ENCODE results near the gene COPG1.
A peak's percentile ranks its signal among the peaks of the same experiment; 100 is the strongest.

The COPG1 gene

DNA sequence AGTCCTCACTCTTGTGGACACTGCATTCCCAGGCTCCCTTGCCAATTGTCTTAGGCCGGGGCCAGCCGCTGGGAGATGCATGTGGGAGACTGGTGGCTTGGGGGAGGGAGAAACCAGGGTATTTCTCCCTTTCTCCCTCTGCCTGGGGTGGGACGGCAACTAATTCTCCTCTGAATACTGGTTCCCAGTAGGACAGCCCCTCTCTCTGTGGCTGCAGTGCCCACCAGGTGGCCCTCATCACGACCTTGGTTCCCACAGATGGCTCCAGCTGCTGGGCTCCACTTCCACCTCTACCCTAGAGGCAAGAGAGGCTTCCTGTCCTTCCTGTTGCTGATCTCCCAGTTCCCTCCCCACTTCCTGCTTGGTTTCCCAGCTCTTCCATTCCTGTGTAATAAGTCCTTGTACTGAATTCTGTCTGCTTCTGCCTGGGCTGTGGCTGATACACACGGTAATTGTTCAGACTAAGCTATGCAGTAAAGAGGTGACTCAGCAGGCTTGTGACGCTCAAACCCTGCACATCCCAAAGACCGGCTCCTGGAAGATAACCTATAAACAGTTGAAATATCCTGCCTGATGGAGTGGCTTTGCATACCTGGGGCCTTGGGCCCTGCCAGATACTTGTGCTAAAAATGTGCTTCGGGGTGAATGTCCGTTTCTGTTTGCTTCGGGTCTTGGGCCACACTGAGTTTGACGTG, 20.4 kb upstream of the COPG1 start:
- Histone ChIP-seq H3K4me1 (ENCODE audit: insufficient read depth, low read length) (peaks cover 5% of the 10 kb centered on the region; the same call in 1 of the 2 replicates), H2AFZ (ENCODE audit: low read depth, low read length) (no peak overlapping the region)

DNA sequence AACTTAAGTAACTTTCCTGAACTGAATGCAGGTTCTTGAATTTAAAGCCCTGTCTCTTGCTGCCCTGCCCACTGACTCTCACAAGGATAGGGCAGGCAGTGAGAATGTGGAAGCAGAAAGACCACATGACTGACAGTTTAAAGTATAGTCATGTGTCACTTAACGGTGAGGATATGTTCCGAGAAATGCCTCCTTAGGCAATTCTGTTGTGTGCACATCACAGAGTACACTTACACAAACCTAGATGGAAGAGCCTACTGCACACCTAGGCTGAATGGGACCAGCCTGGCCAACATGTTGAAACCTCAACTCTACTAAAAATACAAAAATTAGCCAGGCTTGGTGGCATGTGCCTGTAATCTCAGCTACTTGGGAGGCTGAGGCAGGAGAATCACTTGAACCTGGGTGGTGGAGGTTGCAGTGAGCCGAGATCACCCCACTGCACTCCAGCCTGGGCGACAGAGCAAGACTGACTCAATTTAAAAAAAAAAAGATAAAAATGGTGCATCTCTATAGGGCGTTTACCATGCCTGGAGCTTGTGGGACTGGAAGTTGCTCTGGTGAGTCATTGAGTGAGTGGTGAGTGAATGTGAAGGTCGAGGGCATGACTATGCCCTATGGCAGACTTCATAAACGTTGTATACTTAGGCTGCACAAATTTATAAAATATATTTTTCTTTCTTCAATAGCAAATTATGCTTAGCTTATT, 18.9 kb upstream of the COPG1 start:
- H3K36me3 ChIP-seq (ENCODE audit: insufficient read depth, low read length), result no peaks in the 10 kb centered on the region

More for the DNA sequence above, 20.4 kb upstream of the COPG1 start:
- DNase-seq, result no peak
- H3K4me2 ChIP-seq (ENCODE audit: insufficient read depth, low read length), result no peak overlapping the region
- H3K4me3 ChIP-seq (ENCODE audit: low read depth in 1 of 2, low read length in 2 of 2), result no peak overlapping the region
- H3K27ac ChIP-seq (ENCODE audit: low read length), result no peak overlapping the region
- no peaks in the 10 kb centered on the region for H3K36me3 ChIP-seq (ENCODE audit: insufficient read depth, low read length)
- H3K9me3 ChIP-seq (ENCODE audit: insufficient read depth, low read length, severe bottlenecking), result no peaks in the 10 kb centered on the region
- no peaks in the 10 kb centered on the region for H3K27me3 ChIP-seq (ENCODE audit: insufficient read depth, low read length, poor library complexity)
- peak; percentile 57 for ATAC-seq (ENCODE audit: insufficient read depth, low read depth)
- H3K79me2 ChIP-seq (ENCODE audit: insufficient read depth, low read length), result no peaks in the 10 kb centered on the region
- H4K20me1 ChIP-seq (ENCODE audit: insufficient read depth, low read length), result no peaks in the 10 kb centered on the region
- H3K9ac ChIP-seq (ENCODE audit: low read depth, low read length), result no peak overlapping the region
- TF ChIP-seq, protein P1, sequence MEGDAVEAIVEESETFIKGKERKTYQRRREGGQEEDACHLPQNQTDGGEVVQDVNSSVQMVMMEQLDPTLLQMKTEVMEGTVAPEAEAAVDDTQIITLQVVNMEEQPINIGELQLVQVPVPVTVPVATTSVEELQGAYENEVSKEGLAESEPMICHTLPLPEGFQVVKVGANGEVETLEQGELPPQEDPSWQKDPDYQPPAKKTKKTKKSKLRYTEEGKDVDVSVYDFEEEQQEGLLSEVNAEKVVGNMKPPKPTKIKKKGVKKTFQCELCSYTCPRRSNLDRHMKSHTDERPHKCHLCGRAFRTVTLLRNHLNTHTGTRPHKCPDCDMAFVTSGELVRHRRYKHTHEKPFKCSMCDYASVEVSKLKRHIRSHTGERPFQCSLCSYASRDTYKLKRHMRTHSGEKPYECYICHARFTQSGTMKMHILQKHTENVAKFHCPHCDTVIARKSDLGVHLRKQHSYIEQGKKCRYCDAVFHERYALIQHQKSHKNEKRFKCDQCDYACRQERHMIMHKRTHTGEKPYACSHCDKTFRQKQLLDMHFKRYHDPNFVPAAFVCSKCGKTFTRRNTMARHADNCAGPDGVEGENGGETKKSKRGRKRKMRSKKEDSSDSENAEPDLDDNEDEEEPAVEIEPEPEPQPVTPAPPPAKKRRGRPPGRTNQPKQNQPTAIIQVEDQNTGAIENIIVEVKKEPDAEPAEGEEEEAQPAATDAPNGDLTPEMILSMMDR (IDR thresholded peaks at IDR 0.05; ENCODE audit: borderline replicate concordance, extremely low read depth, low read length, poor library complexity, severe bottlenecking), result peak; percentile 19
- TF ChIP-seq EZH2 (IDR thresholded peaks at IDR 0.05; ENCODE audit: borderline replicate concordance, low read depth, low read length, severe bottlenecking), result no peak

GRCh38 chr3:129231331-129232119, 17.9 kb upstream of the COPG1 start:
- Histone ChIP-seq H4K20me1 (ENCODE audit: insufficient read depth, low read length) (no peaks in the 10 kb centered on the region), H3K4me3 (ENCODE audit: low read depth in 1 of 2, low read length in 2 of 2) (no peak overlapping the region), H3K27ac (ENCODE audit: low read length) (no peak overlapping the region), H2AFZ (ENCODE audit: low read depth, low read length) (no peak overlapping the region), H3K4me1 (ENCODE audit: insufficient read depth, low read length) (no peaks in the 10 kb centered on the region), H3K9ac (ENCODE audit: low read depth, low read length) (no peak overlapping the region), H3K4me2 (ENCODE audit: insufficient read depth, low read length) (no peak overlapping the region), H3K9me3 (ENCODE audit: insufficient read depth, low read length, severe bottlenecking) (no peaks in the 10 kb centered on the region), H3K27me3 (ENCODE audit: insufficient read depth, low read length, poor library complexity) (no peaks in the 10 kb centered on the region), H3K79me2 (ENCODE audit: insufficient read depth, low read length) (no peaks in the 10 kb centered on the region), H3K36me3 (ENCODE audit: insufficient read depth, low read length) (no peaks in the 10 kb centered on the region)
- ATAC-seq (ENCODE audit: insufficient read depth, low read depth), result no peak
- DNase-seq, result no peak
- TF ChIP-seq, protein P1 (IDR thresholded peaks at IDR 0.05; ENCODE audit: borderline replicate concordance, extremely low read depth, low read length, poor library complexity, severe bottlenecking), result no peak
- TF ChIP-seq EZH2 (IDR thresholded peaks at IDR 0.05; ENCODE audit: borderline replicate concordance, low read depth, low read length, severe bottlenecking), result no peak

More for the DNA sequence above, 18.9 kb upstream of the COPG1 start:
- TF ChIP-seq EZH2 (IDR thresholded peaks at IDR 0.05; ENCODE audit: borderline replicate concordance, low read depth, low read length, severe bottlenecking), result no peak
- TF ChIP-seq, protein P1 (IDR thresholded peaks at IDR 0.05; ENCODE audit: borderline replicate concordance, extremely low read depth, low read length, poor library complexity, severe bottlenecking), result no peak
- no peak for DNase-seq
- Histone ChIP-seq H2AFZ (ENCODE audit: low read depth, low read length) (no peak overlapping the region), H3K9me3 (ENCODE audit: insufficient read depth, low read length, severe bottlenecking) (no peaks in the 10 kb centered on the region), H3K4me1 (ENCODE audit: insufficient read depth, low read length) (no peaks in the 10 kb centered on the region), H3K79me2 (ENCODE audit: insufficient read depth, low read length) (no peaks in the 10 kb centered on the region), H3K4me3 (ENCODE audit: low read depth in 1 of 2, low read length in 2 of 2) (no peak overlapping the region), H3K27ac (ENCODE audit: low read length) (no peak overlapping the region), H3K27me3 (ENCODE audit: insufficient read depth, low read length, poor library complexity) (no peaks in the 10 kb centered on the region), H3K4me2 (ENCODE audit: insufficient read depth, low read length) (no peak overlapping the region), H3K9ac (ENCODE audit: low read depth, low read length) (no peak overlapping the region), H4K20me1 (ENCODE audit: insufficient read depth, low read length) (no peaks in the 10 kb centered on the region)
- ATAC-seq (ENCODE audit: insufficient read depth, low read depth), result no peak

Measured in DND-41 (cell line).